ENCODE data around the gene CEP57. TPM values are rescaled to one million over a fixed set of nuclear protein-coding genes. Genes with fewer than 3 reads are reported as not detected.

Gene CEP57
- total RNA-seq, 1 experiment from 2014 or later, result 58.0 TPM

DNA sequence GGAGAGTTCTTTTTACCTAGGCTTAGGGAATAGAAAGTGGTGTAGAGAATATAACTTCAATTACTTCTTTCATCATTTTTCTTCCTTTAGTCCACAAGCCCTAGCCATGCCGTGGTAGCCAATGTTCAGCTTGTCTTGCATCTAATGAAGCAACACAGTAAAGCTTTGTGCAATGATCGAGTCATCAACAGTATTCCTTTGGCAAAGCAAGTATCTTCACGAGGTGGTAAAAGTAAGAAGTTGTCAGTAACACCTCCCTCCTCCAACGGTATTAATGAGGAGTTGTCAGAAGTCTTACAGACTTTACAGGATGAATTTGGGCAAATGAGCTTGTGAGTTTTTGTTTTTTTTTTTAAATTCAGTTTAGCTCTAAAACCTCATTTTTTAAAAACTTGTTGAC lies 37.4 kb downstream of the CEP57 start:
- no peaks in the 10 kb centered on the region for H4K20me1 ChIP-seq (ENCODE audit: control insufficient read depth, insufficient read depth, insufficient read length)
- no peak overlapping the region for H3T11ph ChIP-seq (ENCODE audit: low read length)
- H2AK5ac ChIP-seq (ENCODE audit: insufficient read length, low read length), result no peak overlapping the region
- H2BK20ac ChIP-seq (ENCODE audit: low read depth, low read length, poor library complexity, severe bottlenecking), result no peak overlapping the region
- H3K4ac ChIP-seq (ENCODE audit: low read depth, low read length), result no peak overlapping the region
- no peaks in the 10 kb centered on the region for H3K79me1 ChIP-seq (ENCODE audit: insufficient read depth, low read depth, low read length, poor library complexity, severe bottlenecking)
- DNase-seq, result no peak
- H3K9me3 ChIP-seq (ENCODE audit: control insufficient read depth, low read depth, low read length), result no peaks in the 10 kb centered on the region
- H3K14ac ChIP-seq (ENCODE audit: insufficient read depth, low read length), result no peak overlapping the region
- no peaks in the 10 kb centered on the region for H3K23me2 ChIP-seq (ENCODE audit: insufficient read length, low read depth, low read length, poor library complexity, severe bottlenecking)
- H4K5ac ChIP-seq (ENCODE audit: insufficient read length, low read depth, low read length), result no peak overlapping the region
- no peak overlapping the region for H2BK15ac ChIP-seq (ENCODE audit: low read depth, low read length)
- no peak overlapping the region for H4K91ac ChIP-seq (ENCODE audit: insufficient read length, low read depth, low read length)
- H3K27me3 Mint-ChIP-seq (ENCODE audit: low read depth), result no peaks in the 10 kb centered on the region
- H3K79me2 ChIP-seq (ENCODE audit: insufficient read depth, low read length), result no peaks in the 10 kb centered on the region
- H3K4me1 ChIP-seq (ENCODE audit: insufficient read depth, low read length), result no peaks in the 10 kb centered on the region
- H2BK120ac ChIP-seq (ENCODE audit: low read depth, low read length, poor library complexity, severe bottlenecking), result no peak overlapping the region
- no peak overlapping the region for H3K56ac ChIP-seq (ENCODE audit: insufficient read length, low read depth, low read length)
- H3K4me3 Mint-ChIP-seq, result no peak overlapping the region
- H3K36me3 Mint-ChIP-seq (ENCODE audit: insufficient read depth in 1 of 3, low read depth in 3 of 3), result peaks cover 13 to 56% (median 37%) of the 10 kb centered on the region in 3 experiments; a peak in 6 of 7 replicates
- H3K4me2 ChIP-seq (ENCODE audit: insufficient read depth, insufficient read length, low read length), result no peak overlapping the region
- TF ChIP-seq, protein P1, sequence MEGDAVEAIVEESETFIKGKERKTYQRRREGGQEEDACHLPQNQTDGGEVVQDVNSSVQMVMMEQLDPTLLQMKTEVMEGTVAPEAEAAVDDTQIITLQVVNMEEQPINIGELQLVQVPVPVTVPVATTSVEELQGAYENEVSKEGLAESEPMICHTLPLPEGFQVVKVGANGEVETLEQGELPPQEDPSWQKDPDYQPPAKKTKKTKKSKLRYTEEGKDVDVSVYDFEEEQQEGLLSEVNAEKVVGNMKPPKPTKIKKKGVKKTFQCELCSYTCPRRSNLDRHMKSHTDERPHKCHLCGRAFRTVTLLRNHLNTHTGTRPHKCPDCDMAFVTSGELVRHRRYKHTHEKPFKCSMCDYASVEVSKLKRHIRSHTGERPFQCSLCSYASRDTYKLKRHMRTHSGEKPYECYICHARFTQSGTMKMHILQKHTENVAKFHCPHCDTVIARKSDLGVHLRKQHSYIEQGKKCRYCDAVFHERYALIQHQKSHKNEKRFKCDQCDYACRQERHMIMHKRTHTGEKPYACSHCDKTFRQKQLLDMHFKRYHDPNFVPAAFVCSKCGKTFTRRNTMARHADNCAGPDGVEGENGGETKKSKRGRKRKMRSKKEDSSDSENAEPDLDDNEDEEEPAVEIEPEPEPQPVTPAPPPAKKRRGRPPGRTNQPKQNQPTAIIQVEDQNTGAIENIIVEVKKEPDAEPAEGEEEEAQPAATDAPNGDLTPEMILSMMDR (conservative IDR thresholded peaks at IDR 0.05), result no peak
- H3K27me3 ChIP-seq (ENCODE audit: insufficient read depth, low read length), result no peaks in the 10 kb centered on the region
- WGBS (ENCODE audit: extremely low coverage, insufficient read length, low lambda C conversion rate), result no CpG with 5 or more reads among the region's 4 CpGs
- no peak overlapping the region for H2AFZ ChIP-seq (ENCODE audit: low read length)
- no peaks in the 10 kb centered on the region for H3K4me1 Mint-ChIP-seq
- H3K23ac ChIP-seq (ENCODE audit: insufficient read length, low read depth, low read length), result no peak overlapping the region
- H3K27ac ChIP-seq (ENCODE audit: insufficient read length, low read depth, low read length), result no peak overlapping the region
- no peak overlapping the region for H2BK5ac ChIP-seq (ENCODE audit: insufficient read length, low read length)
- H4K8ac ChIP-seq (replicated peaks; ENCODE audit: insufficient read length, low read depth, low read length), result no peak overlapping the region
- H3K18ac ChIP-seq (ENCODE audit: insufficient read length, low read depth, low read length), result no peak overlapping the region
- no peak overlapping the region for H3K9ac ChIP-seq (ENCODE audit: extremely low read depth, insufficient read length, low read length)
- no peak overlapping the region for H2BK12ac ChIP-seq (ENCODE audit: insufficient read length, low read depth, low read length)
- no peak overlapping the region for H3K27ac Mint-ChIP-seq
- no peaks in the 10 kb centered on the region for H3K9me3 Mint-ChIP-seq

Data from H9 (cell line).